ENCODE data around the gene DSG2.
"Not testable (repeated sequence)": the region's sequence is repeated elsewhere in the genome, so short reads cannot be mapped to it uniquely, and the experiment has no call there.

DSG2 gene

DNA sequence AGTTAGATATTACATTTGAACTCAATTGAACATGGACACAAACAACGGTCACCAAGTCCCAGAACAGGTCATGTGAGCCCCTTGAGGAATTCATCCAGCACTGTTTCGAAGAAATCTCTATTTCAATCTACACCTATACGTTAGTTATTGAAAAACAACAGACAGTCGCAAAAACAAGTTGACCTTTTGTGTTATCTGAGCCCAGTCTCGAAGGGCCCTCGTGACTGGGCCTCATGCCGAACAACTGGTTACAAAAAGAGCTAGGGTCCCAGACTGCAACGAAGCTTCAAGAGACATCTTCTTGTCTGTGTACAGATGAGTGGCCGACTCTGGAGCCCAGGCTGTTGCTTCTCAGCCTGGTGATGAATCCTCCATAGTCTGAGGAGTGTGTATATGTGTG, 5.3 kb upstream of the DSG2 start:
- Mint-ChIP-seq H3K36me3 (no peaks in the 10 kb centered on the region), H3K4me3 (no peak overlapping the region), H3K4me1 (ENCODE audit: low read depth) (no peaks in the 10 kb centered on the region), H3K27ac (no peak overlapping the region), H3K27me3 (peaks cover 26% of the 10 kb centered on the region), H3K9me3 (ENCODE audit: low read depth) (peaks cover 4% of the 10 kb centered on the region)

DNA sequence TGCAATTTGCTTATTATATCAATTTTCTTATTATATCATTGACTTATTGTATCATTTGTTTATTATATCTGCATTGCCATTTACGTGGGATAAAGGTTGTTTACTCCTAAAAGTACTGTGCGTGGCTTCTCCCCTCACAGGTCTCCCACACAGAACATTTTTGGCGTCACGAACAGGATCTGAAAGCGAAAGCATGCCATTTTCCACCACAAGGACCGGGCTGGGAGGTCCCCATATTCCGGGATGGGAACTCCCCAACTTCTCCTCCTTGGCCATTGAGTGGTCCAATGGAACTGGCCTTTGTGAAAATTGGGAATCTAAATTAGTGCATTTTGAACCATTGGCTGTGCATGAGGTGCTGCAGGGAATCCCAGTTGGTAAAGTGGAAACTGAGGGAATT, 4.8 kb upstream of the DSG2 start:
- Mint-ChIP-seq H3K36me3 (no peaks in the 10 kb centered on the region), H3K4me1 (ENCODE audit: low read depth) (no peaks in the 10 kb centered on the region), H3K9me3 (ENCODE audit: low read depth) (peaks cover 4% of the 10 kb centered on the region), H3K27me3 (peaks cover 26% of the 10 kb centered on the region), H3K4me3 (no peak overlapping the region), H3K27ac (no peak overlapping the region)

GRCh38 chr18:31493941-31494340, 4.0 kb upstream of the DSG2 start:
- H3K36me3 Mint-ChIP-seq = no peaks in the 10 kb centered on the region
- H3K9me3 Mint-ChIP-seq (ENCODE audit: low read depth) = peaks cover 4% of the 10 kb centered on the region
- no peak overlapping the region for H3K27ac Mint-ChIP-seq
- peaks cover 29% of the 10 kb centered on the region for H3K27me3 Mint-ChIP-seq
- H3K4me1 Mint-ChIP-seq (ENCODE audit: low read depth) = peaks cover 4% of the 10 kb centered on the region
- no peak overlapping the region for H3K4me3 Mint-ChIP-seq

DNA sequence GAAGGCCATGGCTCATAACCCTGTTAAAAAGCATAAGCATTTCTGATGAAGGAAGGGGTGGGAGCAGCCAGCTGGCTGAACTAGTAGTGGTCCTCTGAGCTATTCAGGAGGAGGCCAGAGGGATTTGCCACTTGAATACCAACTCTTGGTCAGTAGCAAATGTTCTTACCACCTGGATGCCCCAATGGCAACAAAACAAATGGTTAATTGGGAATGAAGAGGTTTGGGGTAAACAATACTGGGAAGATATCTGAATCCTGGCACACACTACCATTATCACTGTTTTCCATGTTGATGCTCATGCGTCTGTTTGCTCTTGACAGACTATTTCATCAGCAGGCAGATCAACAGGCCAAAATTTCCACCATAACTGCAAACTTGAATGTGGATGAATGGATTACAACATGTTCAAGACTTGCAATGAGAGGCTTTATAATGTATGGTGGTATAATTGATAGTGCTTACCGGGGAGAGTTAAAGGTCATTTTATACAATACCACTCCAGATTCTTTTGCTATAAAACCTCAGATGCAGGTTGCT, 3.2 kb upstream of the DSG2 start:
- not testable (repeated sequence) for H3K4me1 Mint-ChIP-seq (ENCODE audit: low read depth); H3K4me3 Mint-ChIP-seq; H3K9me3 Mint-ChIP-seq (ENCODE audit: low read depth); H3K27ac Mint-ChIP-seq; H3K36me3 Mint-ChIP-seq
- H3K27me3 Mint-ChIP-seq = peaks cover 29% of the 10 kb centered on the region

GRCh38 chr18:31497404-31497835, 557 bp upstream of the DSG2 start:
- Mint-ChIP-seq H3K4me1 (ENCODE audit: low read depth) (peaks cover 6% of the 10 kb centered on the region), H3K4me3 (peak overlapping the region; percentile 53), H3K27ac (no peak overlapping the region), H3K36me3 (no peaks in the 10 kb centered on the region), H3K9me3 (ENCODE audit: low read depth) (no peaks in the 10 kb centered on the region), H3K27me3 (peaks cover 37% of the 10 kb centered on the region)

DNA sequence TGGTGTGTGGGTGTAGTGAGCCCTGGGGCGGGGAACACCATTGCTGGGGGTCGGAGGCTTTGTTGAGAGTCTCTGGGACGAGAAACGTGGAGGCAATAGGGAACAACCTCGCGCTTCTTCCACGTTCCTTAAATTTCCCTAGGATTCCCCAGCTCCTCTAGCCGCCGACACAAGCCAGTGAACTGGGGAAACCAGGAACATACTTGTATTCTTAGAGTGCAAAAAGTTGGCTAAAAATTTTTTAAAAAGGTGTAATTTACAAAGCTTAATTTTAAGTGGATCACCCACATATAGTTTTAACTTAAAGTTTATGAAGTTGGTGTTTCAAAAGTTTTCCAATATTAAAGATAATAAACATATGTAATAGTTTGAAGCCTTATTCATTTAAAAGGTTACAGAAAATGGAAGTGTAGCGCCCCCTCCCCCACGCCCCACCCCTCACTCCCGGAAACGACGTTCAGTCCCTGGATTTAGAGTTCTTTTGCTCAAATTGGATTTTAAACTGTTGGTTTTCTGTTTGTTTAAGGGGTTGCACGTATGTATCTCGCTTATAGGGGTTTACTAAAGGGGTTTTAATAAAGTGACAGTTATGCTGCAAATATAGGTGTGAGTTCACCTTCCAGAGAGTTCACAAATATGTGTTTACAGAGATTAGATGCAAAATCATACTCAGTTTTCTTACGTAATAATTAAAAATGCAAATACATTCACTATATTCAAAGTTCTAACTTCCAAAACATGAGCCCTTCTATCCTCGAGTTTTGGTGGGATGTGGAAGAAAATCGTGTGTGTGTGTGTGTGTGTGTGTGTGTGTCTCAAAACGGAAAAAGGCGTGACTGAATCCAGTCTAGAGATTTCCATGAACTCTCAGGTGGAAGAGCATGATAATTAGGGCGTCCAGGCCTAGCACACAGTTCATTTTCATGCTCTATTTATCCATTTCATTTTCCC, 872 bp downstream of the DSG2 start:
- Mint-ChIP-seq H3K36me3 (no peaks in the 10 kb centered on the region), H3K4me3 (peak overlapping the region; percentile 79), H3K4me1 (ENCODE audit: low read depth) (peaks cover 6% of the 10 kb centered on the region), H3K27me3 (peaks cover 35% of the 10 kb centered on the region), H3K27ac (no peak overlapping the region), H3K9me3 (ENCODE audit: low read depth) (no peaks in the 10 kb centered on the region)

- no peak overlapping the region for H3K4me3 Mint-ChIP-seq
- H3K36me3 Mint-ChIP-seq = no peaks in the 10 kb centered on the region
- H3K27ac Mint-ChIP-seq = no peak overlapping the region
- no peaks in the 10 kb centered on the region for H3K9me3 Mint-ChIP-seq (ENCODE audit: low read depth)
- H3K4me1 Mint-ChIP-seq (ENCODE audit: low read depth) = peaks cover 6% of the 10 kb centered on the region
- H3K27me3 Mint-ChIP-seq = peaks cover 33% of the 10 kb centered on the region
These were observed 2.2 kb downstream of the DSG2 start for GRCh38 chr18:31500051-31500688.

DNA sequence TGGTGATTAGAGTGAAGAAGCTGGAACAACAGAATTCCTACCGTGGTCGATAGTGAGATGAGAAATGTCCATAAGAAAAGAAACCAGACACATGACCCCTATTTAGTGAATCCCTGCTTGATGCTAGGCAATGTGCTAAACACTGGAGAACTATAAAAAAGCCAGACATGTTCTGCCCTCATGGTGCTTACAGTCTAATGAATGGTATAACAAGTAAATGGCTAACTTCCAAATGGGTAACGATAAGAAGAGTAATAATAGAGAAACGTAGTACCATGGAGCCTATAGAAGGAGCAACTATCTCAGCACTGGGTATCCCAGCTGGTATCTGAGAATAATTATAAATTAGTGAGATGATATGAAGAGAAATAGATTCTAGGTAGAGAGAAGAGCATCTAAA, 5.0 kb downstream of the DSG2 start:
- Mint-ChIP-seq H3K27ac (no peak overlapping the region), H3K4me1 (ENCODE audit: low read depth) (peaks cover 6% of the 10 kb centered on the region), H3K36me3 (no peaks in the 10 kb centered on the region), H3K9me3 (ENCODE audit: low read depth) (no peaks in the 10 kb centered on the region), H3K4me3 (no peak overlapping the region), H3K27me3 (peaks cover 23% of the 10 kb centered on the region)

DNA sequence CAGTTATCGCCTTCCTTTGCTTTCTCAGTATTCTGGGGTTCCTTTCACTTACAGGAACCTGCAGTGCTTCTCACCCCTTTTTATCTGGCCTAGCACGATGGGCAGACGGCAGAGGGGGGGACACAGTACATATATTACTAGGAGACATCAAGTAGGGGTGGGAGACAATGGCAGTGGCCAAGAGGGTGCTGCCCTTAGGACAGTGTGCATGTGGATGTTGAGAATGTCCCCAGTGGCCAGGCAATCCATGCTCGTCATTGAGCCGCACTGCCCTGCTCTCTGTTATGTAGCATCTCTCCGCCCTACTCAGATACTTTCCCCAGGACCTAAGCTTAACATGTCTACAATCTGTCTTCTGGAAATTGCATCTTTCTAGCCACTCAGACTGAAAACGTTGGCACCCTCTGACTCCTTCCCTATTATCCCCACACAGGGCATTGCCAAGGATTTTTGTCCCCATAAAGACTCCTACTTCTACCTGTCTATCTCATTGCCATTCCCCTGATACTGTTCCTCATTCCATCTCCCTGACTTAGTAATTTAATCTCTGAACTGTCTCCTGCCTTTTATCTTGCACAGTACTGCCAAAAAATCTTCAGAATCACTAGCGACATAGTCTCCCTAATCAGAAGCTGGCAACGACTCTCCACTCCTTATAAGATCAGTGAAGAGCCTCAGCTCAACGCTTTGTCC, 6.6 kb downstream of the DSG2 start:
- Mint-ChIP-seq H3K4me3 (no peak overlapping the region), H3K9me3 (ENCODE audit: low read depth) (no peaks in the 10 kb centered on the region), H3K36me3 (no peaks in the 10 kb centered on the region), H3K4me1 (ENCODE audit: low read depth) (no peaks in the 10 kb centered on the region), H3K27ac (no peak overlapping the region), H3K27me3 (peaks cover 17% of the 10 kb centered on the region)

DNA sequence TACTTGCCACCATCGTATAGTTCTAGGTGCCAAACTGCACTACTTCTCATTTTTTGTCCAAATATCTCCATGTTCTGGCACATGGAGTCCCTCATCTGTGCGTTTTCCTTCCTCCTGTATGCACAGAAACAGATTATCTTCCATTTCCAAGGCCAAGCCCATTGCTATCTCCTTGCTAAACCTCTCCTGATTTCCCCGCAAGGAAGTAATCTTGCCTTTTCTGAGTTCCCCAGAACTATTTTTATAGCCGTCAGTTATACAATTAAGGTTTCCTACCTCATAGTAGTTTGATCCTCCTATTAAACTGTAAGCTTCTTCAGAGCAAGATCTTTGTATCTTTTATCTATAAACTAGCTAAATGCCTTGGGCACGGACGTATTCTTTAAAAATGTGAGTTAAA, 7.2 kb downstream of the DSG2 start:
- H3K4me1 Mint-ChIP-seq (ENCODE audit: low read depth) = no peaks in the 10 kb centered on the region
- peaks cover 15% of the 10 kb centered on the region for H3K27me3 Mint-ChIP-seq
- H3K36me3 Mint-ChIP-seq = no peaks in the 10 kb centered on the region
- H3K9me3 Mint-ChIP-seq (ENCODE audit: low read depth) = no peaks in the 10 kb centered on the region
- no peak overlapping the region for H3K4me3 Mint-ChIP-seq
- no peak overlapping the region for H3K27ac Mint-ChIP-seq

DNA sequence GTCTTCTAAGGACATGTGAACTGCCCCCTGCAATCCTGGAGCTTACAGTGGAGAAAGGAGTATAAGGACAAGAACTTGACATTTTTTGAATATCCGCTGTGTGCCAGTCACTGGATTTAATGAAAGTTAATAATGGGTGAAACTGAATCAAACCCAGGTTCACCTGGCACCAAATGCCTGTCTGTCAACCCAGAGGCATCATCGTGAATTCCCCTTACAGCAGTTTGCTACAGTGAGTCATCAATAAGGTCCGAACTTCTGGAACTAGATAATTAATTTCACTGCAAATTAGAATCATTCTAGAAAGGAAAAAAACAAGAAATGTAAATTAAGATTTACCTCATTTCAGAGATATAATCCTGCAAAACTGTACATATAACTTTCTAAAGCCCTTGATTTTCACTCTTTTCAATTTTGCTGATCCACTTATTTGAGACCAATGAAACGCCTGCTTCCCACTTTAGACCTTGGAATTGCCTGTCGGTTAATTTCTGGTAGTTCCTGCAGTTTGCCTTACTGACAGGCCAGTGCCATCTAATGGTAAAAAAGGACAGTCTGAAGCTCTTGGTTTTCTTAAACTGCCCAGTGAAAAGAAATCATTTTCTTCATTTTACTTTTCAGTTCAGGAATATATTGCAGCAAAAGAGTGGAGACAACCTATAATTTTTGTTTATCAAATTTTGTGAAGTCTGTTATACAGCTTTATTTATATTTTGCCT, 8.2 kb downstream of the DSG2 start:
- H3K4me3 Mint-ChIP-seq = no peak overlapping the region
- H3K27me3 Mint-ChIP-seq = peaks cover 11% of the 10 kb centered on the region
- H3K9me3 Mint-ChIP-seq (ENCODE audit: low read depth) = no peaks in the 10 kb centered on the region
- no peaks in the 10 kb centered on the region for H3K36me3 Mint-ChIP-seq
- H3K27ac Mint-ChIP-seq = no peak overlapping the region
- H3K4me1 Mint-ChIP-seq (ENCODE audit: low read depth) = no peaks in the 10 kb centered on the region

DNA sequence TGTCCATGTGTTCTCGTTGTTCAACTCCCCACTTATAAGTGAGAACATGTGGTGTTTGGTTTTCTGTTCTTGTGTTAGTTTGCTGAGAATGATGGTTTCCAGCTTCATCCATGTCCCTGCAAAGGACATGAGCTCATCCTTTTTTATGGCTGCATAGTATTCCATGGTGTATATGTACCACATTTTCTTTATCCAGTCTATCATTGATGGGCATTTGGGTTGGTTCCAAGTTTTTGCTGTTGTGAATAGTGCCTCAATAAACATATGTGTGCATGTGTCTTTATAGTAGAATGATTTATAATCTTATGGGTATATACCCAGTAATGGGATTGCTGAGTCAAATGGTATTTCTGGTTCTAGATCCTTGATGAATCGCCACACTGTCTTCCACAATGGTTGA, 9.1 kb downstream of the DSG2 start:
- not testable (repeated sequence) for H3K27ac Mint-ChIP-seq; H3K4me1 Mint-ChIP-seq (ENCODE audit: low read depth); H3K36me3 Mint-ChIP-seq; H3K4me3 Mint-ChIP-seq; H3K9me3 Mint-ChIP-seq (ENCODE audit: low read depth)
- peaks cover 10% of the 10 kb centered on the region for H3K27me3 Mint-ChIP-seq

- H3K27ac Mint-ChIP-seq = no peak overlapping the region
- H3K36me3 Mint-ChIP-seq = no peaks in the 10 kb centered on the region
- H3K4me1 Mint-ChIP-seq (ENCODE audit: low read depth) = no peaks in the 10 kb centered on the region
- no peaks in the 10 kb centered on the region for H3K9me3 Mint-ChIP-seq (ENCODE audit: low read depth)
- H3K4me3 Mint-ChIP-seq = no peak overlapping the region
- H3K27me3 Mint-ChIP-seq = peaks cover 12% of the 10 kb centered on the region
These were observed 10.8 kb downstream of the DSG2 start for GRCh38 chr18:31508781-31509180.

GRCh38 chr18:31509571-31509970, 11.6 kb downstream of the DSG2 start:
- no peak overlapping the region for H3K27ac Mint-ChIP-seq
- no peaks in the 10 kb centered on the region for H3K4me1 Mint-ChIP-seq (ENCODE audit: low read depth)
- peaks cover 12% of the 10 kb centered on the region for H3K27me3 Mint-ChIP-seq
- no peak overlapping the region for H3K4me3 Mint-ChIP-seq
- no peaks in the 10 kb centered on the region for H3K36me3 Mint-ChIP-seq
- no peaks in the 10 kb centered on the region for H3K9me3 Mint-ChIP-seq (ENCODE audit: low read depth)
